K562 (cell line): ENCODE results near the gene TP73. TPM values are rescaled to one million over a fixed set of nuclear protein-coding genes. Genes with fewer than 3 reads are reported as not detected.

Source experiments
- BRD4 ChIP-seq: fragments of 200-600 bp; sonication (generic); IDR thresholded peaks from 2 replicates; pipeline ENCODE4 v1.6.1; 2017; ENCODE audit warnings: inconsistent platforms
- CBFB ChIP-seq: sonication (generic); formaldehyde crosslinking; IDR thresholded peaks from 2 replicates; pipeline ENCODE4 v1.4.0; 2020; ENCODE audit warnings: mild to moderate bottlenecking, missing genetic modification reagents
- DIDO1 ChIP-seq: fragments of 450-650 bp; IDR thresholded peaks from 2 replicates; pipeline ENCODE4 v1.6.1; 2016; ENCODE audit warnings: low read depth, missing biosample characterization, missing genetic modification characterization
- EP300 ChIP-seq: IDR thresholded peaks from 2 replicates; pipeline ENCODE4 v1.6.1; 2012; ENCODE audit warnings: low read length, improper control_type of control experiment
- ETV1 ChIP-seq: fragments of 450-650 bp; conservative IDR thresholded peaks from 2 replicates; pipeline ENCODE4 v1.6.1; 2016; ENCODE audit warnings: missing genetic modification characterization, control low read depth, low read depth, missing compliant biosample characterization
- FIP1L1 ChIP-seq: fragments of 200-400 bp; formaldehyde crosslinking; IDR thresholded peaks from 2 replicates; pipeline ENCODE4 v1.6.1; 2018; ENCODE audit warnings: mild to moderate bottlenecking, low read depth, low read length; ENCODE audit not compliant: poor library complexity, severe bottlenecking
- KDM2B ChIP-seq: fragments of 250-450 bp; sonication (Bioruptor Pico); IDR thresholded peaks from 2 replicates; pipeline ENCODE4 v1.8.0; 2021; ENCODE audit warnings: mild to moderate bottlenecking, moderate library complexity
- MCM2 ChIP-seq: fragments of 450-650 bp; IDR thresholded peaks from 2 replicates; pipeline ENCODE4 v1.6.1; 2017; ENCODE audit warnings: low read depth, mild to moderate bottlenecking
- POLR2AphosphoS2 ChIP-seq: IDR thresholded peaks from 2 replicates; pipeline ENCODE4 v1.6.1; 2012; ENCODE audit warnings: low read length, improper control_type of control experiment
- PTBP1 ChIP-seq: fragments of 200-400 bp; formaldehyde crosslinking; IDR thresholded peaks from 2 replicates; pipeline ENCODE4 v1.6.1; 2017; ENCODE audit warnings: low read depth, low read length
- RBM34 ChIP-seq: fragments of 200-400 bp; formaldehyde crosslinking; IDR thresholded peaks from 2 replicates; pipeline ENCODE4 v1.6.1; 2018; ENCODE audit warnings: low read length, borderline replicate concordance; ENCODE audit not compliant: insufficient read depth
- SAP30 ChIP-seq: fragments of 200-600 bp; sonication (generic); IDR thresholded peaks from 2 replicates; pipeline ENCODE4 v1.6.1; 2012; ENCODE audit warnings: borderline replicate concordance, low read depth, mild to moderate bottlenecking, moderate library complexity, low read length, control low read depth, inconsistent platforms; ENCODE audit not compliant: insufficient read depth, poor library complexity, severe bottlenecking
- TEAD4 ChIP-seq, 2 experiments: sonication (generic) in 1 of 2; formaldehyde crosslinking in 1 of 2; IDR thresholded peaks; 2 replicates each; pipeline versions ENCODE4 v1.6.1 to v1.8.0; 2012 to 2022; ENCODE audit warnings: borderline replicate concordance in 1 of 2, inconsistent platforms in 1 of 2, low read length in 1 of 2, mild to moderate bottlenecking in 1 of 2, missing genetic modification reagents in 1 of 2
- ZNF384 ChIP-seq: IDR thresholded peaks from 2 replicates; pipeline ENCODE4 v1.6.1; 2012; ENCODE audit warnings: low read depth, low read length, improper control_type of control experiment
- ZNF644 ChIP-seq: fragments of 200-800 bp; sonication (Bioruptor generic); IDR thresholded peaks from 2 replicates; pipeline ENCODE4 v1.6.1; 2016; ENCODE audit warnings: low read depth, missing genetic modification characterization, missing compliant biosample characterization
- polyA plus RNA-seq, 8 experiments: library from polyadenylated mRNA; depleted of rRNA in 4 of 8; stranded (reverse) in 5 of 8; unstranded in 3 of 8; fragments of >200 nt; fragmentation: Nextera tagmentation in 2 of 8; fragmentation: Illumina TruSeq in 1 of 8; extraction: Ambion mirVana in 2 of 8; extraction: Trizol in 1 of 8; gene quantifications; 2 replicates each; pipeline versions ENCODE4 v1.2.1 to v1.2.3, GENCODE V29; 2011 to 2014; ENCODE audit warnings: inconsistent platforms in 1 of 8, missing spikeins in 1 of 8
- total RNA-seq, 7 experiments: library from RNA; depleted of rRNA in 6 of 7; stranded (reverse); fragments of >200 nt in 6 of 7; fragmentation: Illumina TruSeq in 2 of 7; extraction: Trizol in 2 of 7; gene quantifications; 2 replicates each; pipeline versions ENCODE4 v1.2.1 to v1.2.3, GENCODE V29; 2011 to 2021; ENCODE audit warnings: low replicate concordance in 1 of 7
- TF ChIP-seq, protein P1 (sequence below): IDR thresholded peaks from 2 replicates; pipeline ENCODE4 v1.6.1; 2012; ENCODE audit warnings: low read depth, low read length, improper control_type of control experiment, borderline replicate concordance
- TF ChIP-seq, protein P2 (sequence below): fragments of 250-450 bp; sonication (Bioruptor Pico); IDR thresholded peaks from 2 replicates; pipeline ENCODE4 v1.8.0; 2022; ENCODE audit warnings: moderate library complexity, mild to moderate bottlenecking, inconsistent platforms
- TF ChIP-seq, protein P3 (sequence below): fragments of 250-450 bp; sonication (Bioruptor Pico); IDR thresholded peaks from 2 replicates; pipeline ENCODE4 v1.4.0; 2020; ENCODE audit warnings: mild to moderate bottlenecking
- TF ChIP-seq, protein P4 (sequence below): sonication (generic); formaldehyde crosslinking; IDR thresholded peaks from 2 replicates; pipeline ENCODE4 v1.8.0; 2022; ENCODE audit warnings: missing genetic modification reagents, mild to moderate bottlenecking, borderline replicate concordance

The TP73 gene
- total and polyA plus RNA-seq, 9 of the 15 experiments (the other 6 are each of a cell fraction or from before 2014, with no cell fraction given): 0.07 to 1.6 (median 0.40) TPM; not detected in 2

DNA sequence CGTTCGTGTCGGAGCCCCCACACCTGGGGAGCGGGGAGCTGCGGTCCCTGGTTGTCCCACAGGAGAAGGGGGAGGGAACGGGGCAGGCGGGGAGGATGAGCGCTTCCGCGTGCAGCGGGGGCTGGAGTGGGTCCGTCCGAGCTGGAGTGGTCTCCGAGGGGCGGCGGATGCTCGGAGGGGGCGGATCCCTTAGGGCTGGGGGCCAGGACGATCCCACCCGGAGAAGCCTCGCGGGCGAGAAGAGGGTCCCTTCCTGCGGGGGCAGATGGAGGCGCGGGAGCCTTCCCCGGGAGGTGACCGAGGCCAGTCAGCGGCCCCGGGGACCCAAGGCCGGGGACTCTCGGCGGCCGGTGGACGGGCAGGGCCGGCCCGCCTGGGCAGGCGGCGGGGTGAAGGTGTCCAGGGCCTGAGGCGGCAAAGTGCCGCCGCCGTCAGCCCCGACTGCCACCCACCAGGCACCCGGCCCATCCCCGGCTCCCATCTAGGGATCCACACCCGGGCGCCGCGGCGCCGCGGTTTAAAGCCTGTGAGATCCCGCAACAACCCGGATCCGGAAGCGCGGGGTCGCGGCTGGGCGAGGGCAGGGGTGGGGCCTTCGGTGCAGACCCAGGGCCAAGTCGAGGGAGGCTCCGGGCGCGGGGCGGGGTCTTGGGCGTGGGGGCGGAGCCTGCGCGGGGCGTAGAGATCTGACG lies 94.7 kb downstream of the TP73 start (continued):
- 0 out of 2 replicates have a peak, but pooled peaks have one; percentile 68 for TF ChIP-seq RBM34
- TF ChIP-seq EP300: no peak
- TF ChIP-seq ZNF644: no peak
- peak; percentile 59 for TF ChIP-seq FIP1L1
- TF ChIP-seq CBFB (CRISPR knock-in tag): no peak
- no peak for TF ChIP-seq BRD4
- TF ChIP-seq, protein P1, sequence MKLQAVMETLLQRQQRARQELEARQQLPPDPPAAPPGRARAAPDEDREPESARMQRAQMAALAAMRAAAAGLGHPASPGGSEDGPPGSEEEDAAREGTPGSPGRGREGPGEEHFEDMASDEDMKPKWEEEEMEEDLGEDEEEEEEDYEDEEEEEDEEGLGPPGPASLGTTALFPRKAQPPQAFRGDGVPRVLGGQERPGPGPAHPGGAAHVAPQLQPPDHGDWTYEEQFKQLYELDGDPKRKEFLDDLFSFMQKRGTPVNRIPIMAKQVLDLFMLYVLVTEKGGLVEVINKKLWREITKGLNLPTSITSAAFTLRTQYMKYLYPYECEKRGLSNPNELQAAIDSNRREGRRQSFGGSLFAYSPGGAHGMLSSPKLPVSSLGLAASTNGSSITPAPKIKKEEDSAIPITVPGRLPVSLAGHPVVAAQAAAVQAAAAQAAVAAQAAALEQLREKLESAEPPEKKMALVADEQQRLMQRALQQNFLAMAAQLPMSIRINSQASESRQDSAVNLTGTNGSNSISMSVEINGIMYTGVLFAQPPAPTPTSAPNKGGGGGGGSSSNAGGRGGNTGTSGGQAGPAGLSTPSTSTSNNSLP: no peak
- TF ChIP-seq, protein P2, sequence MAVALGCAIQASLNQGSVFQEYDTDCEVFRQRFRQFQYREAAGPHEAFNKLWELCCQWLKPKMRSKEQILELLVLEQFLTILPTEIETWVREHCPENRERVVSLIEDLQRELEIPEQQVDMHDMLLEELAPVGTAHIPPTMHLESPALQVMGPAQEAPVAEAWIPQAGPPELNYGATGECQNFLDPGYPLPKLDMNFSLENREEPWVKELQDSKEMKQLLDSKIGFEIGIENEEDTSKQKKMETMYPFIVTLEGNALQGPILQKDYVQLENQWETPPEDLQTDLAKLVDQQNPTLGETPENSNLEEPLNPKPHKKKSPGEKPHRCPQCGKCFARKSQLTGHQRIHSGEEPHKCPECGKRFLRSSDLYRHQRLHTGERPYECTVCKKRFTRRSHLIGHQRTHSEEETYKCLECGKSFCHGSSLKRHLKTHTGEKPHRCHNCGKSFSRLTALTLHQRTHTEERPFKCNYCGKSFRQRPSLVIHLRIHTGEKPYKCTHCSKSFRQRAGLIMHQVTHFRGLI: no peak
- TF ChIP-seq SAP30: peak; percentile 89
- peak; percentile 48; the same call in 1 of the 2 replicates for TF ChIP-seq ETV1
- peak; percentile 76; the same call in 1 of the 2 replicates for TF ChIP-seq KDM2B (CRISPR knock-in tag)
- TF ChIP-seq, protein P3, sequence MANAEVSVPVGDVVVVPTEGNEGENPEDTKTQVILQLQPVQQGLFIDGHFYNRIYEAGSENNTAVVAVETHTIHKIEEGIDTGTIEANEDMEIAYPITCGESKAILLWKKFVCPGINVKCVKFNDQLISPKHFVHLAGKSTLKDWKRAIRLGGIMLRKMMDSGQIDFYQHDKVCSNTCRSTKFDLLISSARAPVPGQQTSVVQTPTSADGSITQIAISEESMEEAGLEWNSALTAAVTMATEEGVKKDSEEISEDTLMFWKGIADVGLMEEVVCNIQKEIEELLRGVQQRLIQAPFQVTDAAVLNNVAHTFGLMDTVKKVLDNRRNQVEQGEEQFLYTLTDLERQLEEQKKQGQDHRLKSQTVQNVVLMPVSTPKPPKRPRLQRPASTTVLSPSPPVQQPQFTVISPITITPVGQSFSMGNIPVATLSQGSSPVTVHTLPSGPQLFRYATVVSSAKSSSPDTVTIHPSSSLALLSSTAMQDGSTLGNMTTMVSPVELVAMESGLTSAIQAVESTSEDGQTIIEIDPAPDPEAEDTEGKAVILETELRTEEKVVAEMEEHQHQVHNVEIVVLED (CRISPR knock-in tag): no peak
- TF ChIP-seq, protein P4, sequence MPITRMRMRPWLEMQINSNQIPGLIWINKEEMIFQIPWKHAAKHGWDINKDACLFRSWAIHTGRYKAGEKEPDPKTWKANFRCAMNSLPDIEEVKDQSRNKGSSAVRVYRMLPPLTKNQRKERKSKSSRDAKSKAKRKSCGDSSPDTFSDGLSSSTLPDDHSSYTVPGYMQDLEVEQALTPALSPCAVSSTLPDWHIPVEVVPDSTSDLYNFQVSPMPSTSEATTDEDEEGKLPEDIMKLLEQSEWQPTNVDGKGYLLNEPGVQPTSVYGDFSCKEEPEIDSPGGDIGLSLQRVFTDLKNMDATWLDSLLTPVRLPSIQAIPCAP (CRISPR knock-in tag): no peak
- TF ChIP-seq MCM2: no peak
- no peak for TF ChIP-seq TEAD4 (IDR thresholded peaks at IDR 0.05; ENCODE audit: low read length)
- TF ChIP-seq TEAD4 (CRISPR knock-in tag; IDR thresholded peaks at IDR 0.05; ENCODE audit: borderline replicate concordance): no peak
- TF ChIP-seq POLR2AphosphoS2: no peak
- TF ChIP-seq ZNF384: no peak
- no peak for TF ChIP-seq DIDO1
- TF ChIP-seq PTBP1: no peak
